Uterus (tissue), 2 donors: ENCODE data around the gene TUBB1.

Source experiments
- CTCF ChIP-seq, 4 experiments: fragments of 200-600 bp in 2 of 4; fragments of 450-650 bp in 2 of 4; sonication (generic) in 2 of 4; IDR thresholded peaks; one replicate each; pipeline ENCODE4 v1.5.1; 2016 to 2019; ENCODE audit warnings: antibody characterized with exemption in 4 of 4, mild to moderate bottlenecking in 2 of 4, moderate library complexity in 1 of 4
- POLR2A ChIP-seq, 2 donors: fragments of 450-650 bp; IDR thresholded peaks; one replicate each; pipeline ENCODE4 v1.6.1; 2016; ENCODE audit warnings: antibody characterized with exemption in 2 of 2, mild to moderate bottlenecking in 1 of 2, moderate library complexity in 1 of 2

- TF ChIP-seq CTCF (IDR thresholded peaks at IDR 0.05), result no peak
- TF ChIP-seq POLR2A (IDR thresholded peaks at IDR 0.05), result no peak
These were observed 6.3 kb downstream of the TUBB1 start for GRCh38 chr20:59025511-59025910.
